HL-60 (cell line): ENCODE results near the gene SLCO2A1.

ENCODE experiments used
- DNase-seq, 2 experiments: peaks; one replicate each; pipeline ENCODE4 v3.0.0-alpha.2; 2010 to 2020; ENCODE audit warnings: low read depth in 1 of 2, low spot score in 1 of 2
- H3K27ac ChIP-seq: fragments of 250-450 bp; sonication (Bioruptor Pico); replicated peaks from 2 replicates; pipeline ENCODE4 v1.5.1; 2020; ENCODE audit warnings: mild to moderate bottlenecking, moderate library complexity
- H3K27me3 ChIP-seq: fragments of 250-450 bp; sonication (Bioruptor Pico); 2 replicates; pipeline ENCODE4 v1.5.1; 2021; ENCODE audit warnings: mild to moderate bottlenecking, moderate library complexity; ENCODE audit not compliant: insufficient read depth, poor library complexity, severe bottlenecking
- H3K4me3 ChIP-seq: replicated peaks from 2 replicates; pipeline ENCODE4 v1.5.1; 2011; ENCODE audit warnings: mild to moderate bottlenecking, control low read depth, low read length; ENCODE audit not compliant: insufficient read depth
- GABPA ChIP-seq: IDR thresholded peaks from 2 replicates; pipeline ENCODE4 v1.6.1; 2012; ENCODE audit warnings: low read depth
- POLR2AphosphoS5 ChIP-seq: IDR thresholded peaks from 2 replicates; pipeline ENCODE4 v1.6.1; 2012; ENCODE audit warnings: low read depth
- REST ChIP-seq: IDR thresholded peaks from 2 replicates; pipeline ENCODE4 v1.6.1; 2012; ENCODE audit warnings: low read depth; ENCODE audit not compliant: insufficient replicate concordance
- SPI1 ChIP-seq: IDR thresholded peaks from 2 replicates; pipeline ENCODE4 v1.6.1; 2012; ENCODE audit warnings: low read depth, mild to moderate bottlenecking, borderline replicate concordance
- TF ChIP-seq, protein P1 (sequence below): IDR thresholded peaks from one replicate; pipeline ENCODE4 v1.5.1; 2011; ENCODE audit warnings: low read length, control low read depth, inconsistent platforms; ENCODE audit not compliant: insufficient read depth

The SLCO2A1 gene

GRCh38 chr3:134003066-134003465 is 26.7 kb downstream of the SLCO2A1 start:
- Histone ChIP-seq H3K4me3 (no peak overlapping the region), H3K27me3 (peaks cover 2% of the 10 kb centered on the region), H3K27ac (no peak overlapping the region)
- TF ChIP-seq, protein P1, sequence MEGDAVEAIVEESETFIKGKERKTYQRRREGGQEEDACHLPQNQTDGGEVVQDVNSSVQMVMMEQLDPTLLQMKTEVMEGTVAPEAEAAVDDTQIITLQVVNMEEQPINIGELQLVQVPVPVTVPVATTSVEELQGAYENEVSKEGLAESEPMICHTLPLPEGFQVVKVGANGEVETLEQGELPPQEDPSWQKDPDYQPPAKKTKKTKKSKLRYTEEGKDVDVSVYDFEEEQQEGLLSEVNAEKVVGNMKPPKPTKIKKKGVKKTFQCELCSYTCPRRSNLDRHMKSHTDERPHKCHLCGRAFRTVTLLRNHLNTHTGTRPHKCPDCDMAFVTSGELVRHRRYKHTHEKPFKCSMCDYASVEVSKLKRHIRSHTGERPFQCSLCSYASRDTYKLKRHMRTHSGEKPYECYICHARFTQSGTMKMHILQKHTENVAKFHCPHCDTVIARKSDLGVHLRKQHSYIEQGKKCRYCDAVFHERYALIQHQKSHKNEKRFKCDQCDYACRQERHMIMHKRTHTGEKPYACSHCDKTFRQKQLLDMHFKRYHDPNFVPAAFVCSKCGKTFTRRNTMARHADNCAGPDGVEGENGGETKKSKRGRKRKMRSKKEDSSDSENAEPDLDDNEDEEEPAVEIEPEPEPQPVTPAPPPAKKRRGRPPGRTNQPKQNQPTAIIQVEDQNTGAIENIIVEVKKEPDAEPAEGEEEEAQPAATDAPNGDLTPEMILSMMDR: no peak
- TF ChIP-seq POLR2AphosphoS5: no peak
- DNase-seq: no peak

GRCh38 chr3:134002306-134002705 is 27.4 kb downstream of the SLCO2A1 start:
- TF ChIP-seq REST (no peak), POLR2AphosphoS5 (no peak), GABPA (no peak), SPI1 (no peak)
- TF ChIP-seq, protein P1: no peak
- peaks cover 2% of the 10 kb centered on the region for H3K27me3 ChIP-seq
- DNase-seq: no peak
- H3K27ac ChIP-seq: no peak overlapping the region
- H3K4me3 ChIP-seq: no peak overlapping the region

- H3K27me3 ChIP-seq: no peaks in the 10 kb centered on the region
- H3K4me3 ChIP-seq: no peak overlapping the region
- H3K27ac ChIP-seq: no peak overlapping the region
- TF ChIP-seq REST: no peak
- DNase-seq: no peak
Measured at GRCh38 chr3:134001251-134001650, 28.5 kb downstream of the SLCO2A1 start.

GRCh38 chr3:133999891-134000685 is 29.6 kb downstream of the SLCO2A1 start:
- TF ChIP-seq POLR2AphosphoS5 (no peak), GABPA (no peak), SPI1 (no peak), REST (no peak)
- TF ChIP-seq, protein P1: no peak
- DNase-seq: no peak
- H3K27ac ChIP-seq: no peak overlapping the region
- no peaks in the 10 kb centered on the region for H3K27me3 ChIP-seq
- H3K4me3 ChIP-seq: no peak overlapping the region
